Measurements from ENCODE around the gene NR2F6.
"Not testable (repeated sequence)": the region's sequence is repeated elsewhere in the genome, so short reads cannot be mapped to it uniquely, and the experiment has no call there.

Gene NR2F6

DNA sequence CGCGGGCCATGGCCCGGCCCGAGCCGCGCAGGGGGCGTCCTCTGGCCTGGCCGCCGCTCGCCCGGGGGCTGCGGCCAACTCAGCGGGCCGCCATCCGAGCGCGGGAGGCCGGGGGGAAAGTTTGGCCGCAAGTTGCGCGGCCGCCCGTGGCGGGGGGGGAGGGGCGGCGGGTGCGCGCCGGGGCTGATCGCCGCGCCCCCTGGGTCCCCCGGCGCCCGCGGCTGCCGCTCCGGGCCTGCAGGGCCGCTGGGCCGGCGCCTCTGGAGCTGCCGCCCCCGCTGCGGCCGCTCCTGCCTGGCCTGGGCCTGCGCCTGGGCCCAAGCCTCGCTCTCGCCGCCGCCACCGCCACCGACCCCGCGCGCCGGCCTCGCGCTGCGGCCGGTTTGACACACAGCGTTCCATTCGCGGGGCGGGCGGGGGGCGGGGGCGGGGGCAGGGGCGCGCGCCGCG is at the start of gene NR2F6:
Gene NR2F6 (minus strand): TSS at position 385 of the 450 bp plus-strand sequence. CDS start 699 bp downstream, outside the sequence.
- no peak for DNase-seq (ENCODE audit: low read depth)

DNA sequence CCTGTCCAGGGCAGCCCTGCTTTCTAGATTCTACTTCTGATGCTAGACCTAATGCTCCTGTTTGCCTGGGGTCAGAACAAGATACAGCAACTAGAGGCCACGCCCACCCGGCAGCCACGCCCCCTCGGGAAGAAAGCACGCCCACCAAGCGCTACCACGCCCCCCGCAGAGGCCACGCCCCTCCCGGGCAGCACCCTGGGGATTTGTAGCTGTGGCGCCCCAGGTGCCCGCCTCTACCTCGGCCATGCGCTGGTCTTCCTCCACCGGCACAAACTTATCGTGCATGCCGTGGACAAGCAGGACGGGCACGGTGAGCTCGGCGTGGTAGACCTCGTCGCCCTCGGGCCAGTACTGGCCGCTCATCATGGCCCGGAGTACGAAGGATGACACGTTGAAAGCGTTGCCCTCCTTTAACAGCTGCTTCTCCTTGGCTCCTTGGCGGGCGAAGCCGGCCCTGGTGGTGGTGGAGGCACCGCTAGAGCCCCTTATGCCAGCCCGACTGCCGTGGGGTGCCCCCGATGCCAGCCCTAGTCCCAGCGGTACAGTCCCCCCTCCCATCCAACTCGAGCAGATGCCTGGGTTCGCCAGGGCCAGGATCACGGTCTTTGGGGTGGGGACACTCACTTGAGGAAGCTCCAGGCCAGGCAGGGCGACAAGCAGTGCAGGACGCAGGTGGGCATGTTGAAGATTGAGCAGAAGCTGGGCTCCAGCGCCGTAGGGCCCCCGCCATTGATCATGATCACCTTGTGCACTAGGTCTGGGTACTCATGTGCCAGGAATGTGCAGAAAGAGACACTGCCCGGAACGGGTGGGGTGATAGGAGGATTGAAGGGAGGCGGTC is 48.6 kb upstream of the NR2F6 start:
- no peak for DNase-seq (ENCODE audit: low read depth)

DNA sequence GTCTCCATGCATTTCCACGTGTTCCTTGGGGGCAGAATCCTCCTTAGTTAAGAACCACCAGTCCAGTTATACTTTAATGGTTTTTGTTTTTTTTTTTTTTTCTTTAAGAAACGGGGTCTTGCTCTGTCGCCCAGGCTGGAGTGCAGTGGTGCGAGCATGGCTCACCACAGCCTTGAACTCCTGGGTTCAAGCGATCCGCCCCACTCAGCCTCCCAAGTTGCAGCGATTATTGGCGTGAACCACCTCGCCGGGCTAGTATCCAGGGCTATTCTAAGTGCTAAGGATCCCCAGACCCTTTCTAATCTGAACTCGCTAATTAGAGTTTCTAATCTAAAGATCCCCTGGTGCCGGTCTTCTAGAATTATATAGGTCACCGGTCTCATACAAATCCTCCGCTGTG is 47.9 kb upstream of the NR2F6 start:
- no peak for DNase-seq (ENCODE audit: low read depth)

DNA sequence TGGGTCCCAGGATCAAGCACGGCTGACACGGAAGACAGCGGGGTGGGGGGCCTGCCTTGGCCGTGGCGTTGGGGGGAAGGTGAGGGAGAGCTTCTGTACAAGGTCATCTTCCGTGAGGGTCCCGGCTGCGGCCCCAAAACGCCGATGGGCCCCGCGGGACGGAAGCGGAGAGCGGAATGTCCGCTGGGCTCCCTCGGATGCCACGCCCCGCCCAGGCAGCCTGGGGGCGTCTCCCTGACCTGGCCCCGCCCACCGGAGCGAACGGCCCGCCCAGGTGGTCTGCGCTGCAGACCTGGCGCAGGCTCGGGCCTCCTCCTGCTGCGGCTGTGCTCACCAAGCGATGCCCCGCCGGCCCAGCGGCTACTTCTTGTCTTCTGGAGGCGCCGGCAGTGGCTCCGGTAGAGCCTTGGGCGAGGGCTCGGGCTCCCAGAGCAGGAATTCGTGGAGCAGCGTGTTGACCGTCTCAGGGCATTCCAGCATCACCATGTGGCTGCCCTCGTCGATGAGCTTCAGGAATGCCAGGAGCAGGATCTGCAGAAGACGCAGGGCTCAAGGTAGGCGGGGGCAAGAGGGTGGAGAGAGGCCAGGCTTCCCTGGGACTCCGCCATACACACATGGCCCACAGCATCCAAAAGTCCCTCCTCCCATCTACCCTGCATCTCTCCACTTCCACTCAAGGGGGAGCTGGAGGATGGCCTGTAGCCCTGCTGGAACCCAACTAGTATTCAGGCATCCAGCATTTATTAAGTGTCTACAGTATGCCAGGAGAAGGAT is 46.8 kb upstream of the NR2F6 start:
- peak; percentile 82 for DNase-seq (ENCODE audit: low read depth)

DNA sequence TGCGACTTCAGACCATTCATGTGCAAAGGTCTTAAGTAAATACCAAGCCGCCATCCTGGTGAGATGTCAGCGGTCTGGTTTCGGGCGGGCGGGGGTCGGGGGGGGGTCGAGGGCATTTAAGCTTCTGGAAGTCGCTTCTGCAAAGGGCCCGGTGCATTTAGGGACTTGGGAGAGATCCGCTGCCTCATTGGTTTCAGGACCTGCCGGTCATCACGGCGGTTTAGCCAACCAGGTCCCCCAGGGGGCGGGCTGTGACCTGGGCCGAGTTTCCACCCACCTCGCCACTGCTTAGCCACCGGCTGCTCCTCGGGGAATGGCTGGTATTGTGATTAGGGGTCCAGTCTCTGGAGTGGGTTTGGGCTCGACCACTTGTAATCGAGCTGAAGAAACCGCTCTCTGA is 43.8 kb upstream of the NR2F6 start:
- peak; percentile 73 for DNase-seq (ENCODE audit: low read depth)

DNA sequence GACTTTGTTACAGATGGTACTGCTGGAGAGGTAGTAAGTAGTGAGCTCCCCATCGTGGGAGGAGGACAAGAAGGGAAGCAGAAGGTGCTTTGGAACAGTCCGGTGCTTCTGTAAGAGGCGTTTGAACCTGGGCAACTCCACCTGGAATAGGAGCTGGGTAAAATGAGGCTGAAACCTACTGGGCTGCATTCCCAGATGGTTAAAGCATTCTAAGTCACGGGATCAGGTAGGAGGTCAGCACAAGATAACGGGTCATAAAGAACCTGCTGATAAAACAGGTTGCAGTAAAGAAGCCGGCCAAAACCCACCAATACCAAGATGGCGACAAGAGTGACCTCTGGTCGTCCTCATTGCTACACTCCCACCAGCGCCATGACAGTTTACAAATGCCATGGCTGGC is 41.0 kb upstream of the NR2F6 start:
- DNase-seq (ENCODE audit: low read depth): no peak

DNA sequence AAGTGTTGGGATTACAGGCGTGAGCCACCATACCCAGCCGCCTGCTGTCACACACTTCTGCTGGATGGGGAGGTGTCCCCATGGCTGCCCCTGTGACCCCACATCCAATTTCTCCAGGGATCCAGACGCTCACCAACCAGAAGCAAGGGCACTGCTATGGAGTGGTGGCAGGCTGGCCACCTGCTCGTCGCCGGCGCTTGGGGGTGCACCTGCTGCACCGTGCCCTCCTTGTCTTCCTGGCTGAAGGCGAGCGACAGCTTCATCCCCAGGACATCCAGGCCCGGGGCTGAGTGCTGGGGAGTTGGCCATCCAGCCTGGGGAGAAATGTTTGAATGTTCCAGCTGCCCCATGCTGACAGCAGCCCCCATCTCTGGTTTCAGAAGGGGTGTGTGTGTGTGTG is 40.5 kb upstream of the NR2F6 start:
- DNase-seq (ENCODE audit: low read depth): no peak

DNA sequence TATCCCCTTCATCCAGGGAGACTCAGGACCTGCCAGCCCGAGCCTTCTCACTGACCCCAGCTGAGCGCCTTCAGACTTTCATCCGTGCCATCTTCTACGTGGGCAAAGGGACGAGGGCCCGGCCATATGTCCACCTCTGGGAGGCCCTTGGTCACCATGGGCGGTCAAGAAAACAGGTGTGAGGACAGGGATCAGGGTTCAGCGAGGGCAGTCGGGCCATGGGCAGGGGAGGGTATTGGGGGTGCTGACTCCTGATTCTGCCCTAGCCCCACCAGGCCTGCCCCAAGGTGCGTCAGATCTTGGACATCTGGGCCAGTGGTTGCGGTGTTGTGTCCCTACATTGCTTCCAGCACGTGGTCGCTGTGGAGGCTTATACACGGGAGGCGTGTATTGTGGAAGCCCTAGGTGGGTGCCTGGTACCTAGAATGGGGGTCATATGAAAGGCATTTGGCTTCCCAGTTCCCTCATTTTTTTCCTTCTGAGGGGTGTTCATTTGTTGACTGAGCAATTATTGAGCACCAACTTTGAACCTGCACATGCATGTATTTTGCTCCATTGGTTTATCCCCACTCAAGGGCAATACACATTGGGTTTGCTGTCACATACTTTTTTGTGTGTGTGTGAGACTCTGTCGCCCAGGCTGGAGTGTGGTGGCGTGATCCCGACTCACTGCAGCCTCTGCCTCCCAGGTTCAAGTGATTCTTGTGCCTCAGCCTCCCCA is 39.9 kb upstream of the NR2F6 start:
- DNase-seq (ENCODE audit: low read depth): no peak

DNA sequence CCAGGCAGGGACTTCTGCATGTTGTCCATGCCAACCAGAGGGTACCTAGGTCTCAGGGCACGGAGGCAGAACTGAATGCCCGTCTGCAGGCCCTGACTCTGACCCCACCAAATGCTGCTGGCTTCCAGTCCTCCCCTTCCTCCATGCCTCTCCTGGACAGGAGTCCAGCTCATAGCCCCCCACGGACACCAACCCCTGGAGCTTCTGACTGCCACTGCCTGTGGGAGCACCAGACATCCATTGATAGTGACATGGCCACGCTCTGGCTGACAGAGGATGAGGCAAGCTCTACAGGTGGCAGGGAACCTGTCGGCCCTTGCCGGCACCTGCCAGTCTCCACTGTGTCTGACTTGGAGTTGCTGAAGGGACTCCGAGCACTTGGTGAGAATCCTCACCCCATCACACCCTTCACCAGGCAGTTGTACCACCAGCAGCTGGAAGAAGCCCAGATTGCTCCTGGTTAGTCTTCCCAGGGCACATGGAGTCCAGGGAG is 37.8 kb upstream of the NR2F6 start:
- DNase-seq (ENCODE audit: low read depth): no peak

DNA sequence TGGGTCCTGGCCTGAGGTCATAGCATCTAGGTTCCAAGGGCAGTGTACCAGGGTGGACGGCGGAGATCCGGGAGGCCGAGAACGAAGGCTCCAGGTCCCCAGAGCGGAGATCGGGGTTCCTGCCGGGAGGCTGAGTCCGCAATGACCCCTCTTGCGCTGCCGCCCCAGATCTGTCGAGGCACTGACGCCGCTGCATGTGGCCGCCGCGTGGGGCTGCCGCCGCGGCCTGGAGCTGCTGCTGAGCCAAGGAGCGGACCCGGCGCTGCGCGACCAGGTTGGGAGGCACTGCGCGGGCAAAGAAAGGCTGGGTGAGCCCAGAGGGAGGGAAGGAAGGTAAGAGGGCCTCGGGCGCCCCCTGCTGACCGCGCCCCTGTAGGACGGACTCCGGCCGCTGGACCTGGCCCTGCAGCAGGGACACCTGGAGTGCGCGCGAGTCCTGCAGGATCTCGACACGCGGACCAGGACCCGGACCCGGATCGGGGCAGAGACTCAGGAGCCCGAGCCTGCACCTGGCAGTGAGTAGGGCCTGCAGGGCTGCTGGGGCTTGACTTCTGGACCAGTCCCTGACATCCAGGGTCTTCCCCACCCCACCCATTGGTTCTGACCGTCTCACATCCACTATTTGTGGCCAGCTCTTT is 36.9 kb upstream of the NR2F6 start:
- no peak for DNase-seq (ENCODE audit: low read depth)

DNA sequence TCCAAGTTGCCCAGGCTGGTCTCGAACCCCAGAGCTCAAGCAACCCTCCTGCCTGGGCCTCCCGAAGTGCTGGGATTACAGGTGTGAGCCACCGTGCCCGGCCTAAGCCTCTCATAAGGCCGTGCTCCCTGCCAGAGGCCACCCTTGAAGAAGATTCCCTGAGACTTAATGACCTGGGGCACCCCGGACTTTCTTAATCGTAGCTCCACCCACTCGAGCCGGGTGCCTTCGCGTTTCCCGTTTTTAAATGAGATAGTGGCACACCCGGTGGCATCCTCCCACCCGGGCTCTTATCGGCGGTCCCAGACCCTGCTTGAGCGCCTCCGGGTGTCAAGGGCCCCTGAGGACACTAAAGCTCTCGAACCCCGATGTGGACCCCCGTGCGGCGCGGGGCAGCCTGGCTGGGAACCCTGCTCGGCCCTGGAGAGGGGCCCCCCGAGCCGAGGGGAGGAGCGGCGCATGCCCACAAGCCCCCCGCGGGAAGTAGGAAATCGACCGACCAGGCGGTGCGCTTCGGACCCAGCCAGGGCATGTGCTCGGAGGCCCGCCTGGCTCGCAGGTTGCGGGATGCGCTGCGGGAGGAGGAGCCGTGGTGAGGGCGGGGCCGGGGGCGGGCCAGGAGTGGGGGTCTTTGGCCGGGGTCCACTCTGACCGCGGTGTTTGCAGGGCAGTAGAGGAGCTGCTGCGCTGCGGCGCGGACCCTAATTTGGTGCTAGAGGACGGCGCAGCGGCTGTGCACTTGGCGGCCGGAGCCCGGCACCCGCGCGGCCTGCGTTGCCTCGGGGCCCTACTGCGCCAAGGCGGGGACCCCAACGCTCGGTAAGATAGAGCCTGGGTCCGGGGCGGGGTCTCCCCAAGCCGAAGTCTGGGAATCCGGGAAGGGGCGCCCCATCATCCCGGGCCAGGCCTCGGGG is 35.9 kb upstream of the NR2F6 start, which contains the start of gene ANKLE1:
Gene ANKLE1 (plus strand): TSS at position 511 of the 914 bp plus-strand sequence. CDS start 20 bp downstream, at position 531.
- no peak for DNase-seq (ENCODE audit: low read depth)

DNA sequence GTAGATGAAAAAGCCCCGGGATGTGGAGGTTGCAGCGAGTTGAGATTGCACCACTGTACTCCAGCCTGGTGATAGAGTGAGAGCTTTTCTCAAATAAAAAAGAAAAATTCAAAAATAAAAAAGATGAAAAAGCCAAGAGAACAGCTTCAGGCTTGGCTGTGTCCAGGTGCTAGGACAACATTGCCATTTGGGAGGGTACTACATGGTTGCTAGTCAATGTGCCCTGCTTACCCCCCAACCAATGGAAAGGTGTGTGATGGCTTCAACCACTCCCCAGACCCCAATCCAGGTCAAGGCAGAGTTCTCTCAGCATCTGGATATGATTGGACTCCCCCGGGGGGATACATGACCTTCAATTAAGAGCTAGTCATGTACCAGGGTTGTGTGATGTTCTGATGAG is 33.7 kb upstream of the NR2F6 start:
- no peak for DNase-seq (ENCODE audit: low read depth)

DNA sequence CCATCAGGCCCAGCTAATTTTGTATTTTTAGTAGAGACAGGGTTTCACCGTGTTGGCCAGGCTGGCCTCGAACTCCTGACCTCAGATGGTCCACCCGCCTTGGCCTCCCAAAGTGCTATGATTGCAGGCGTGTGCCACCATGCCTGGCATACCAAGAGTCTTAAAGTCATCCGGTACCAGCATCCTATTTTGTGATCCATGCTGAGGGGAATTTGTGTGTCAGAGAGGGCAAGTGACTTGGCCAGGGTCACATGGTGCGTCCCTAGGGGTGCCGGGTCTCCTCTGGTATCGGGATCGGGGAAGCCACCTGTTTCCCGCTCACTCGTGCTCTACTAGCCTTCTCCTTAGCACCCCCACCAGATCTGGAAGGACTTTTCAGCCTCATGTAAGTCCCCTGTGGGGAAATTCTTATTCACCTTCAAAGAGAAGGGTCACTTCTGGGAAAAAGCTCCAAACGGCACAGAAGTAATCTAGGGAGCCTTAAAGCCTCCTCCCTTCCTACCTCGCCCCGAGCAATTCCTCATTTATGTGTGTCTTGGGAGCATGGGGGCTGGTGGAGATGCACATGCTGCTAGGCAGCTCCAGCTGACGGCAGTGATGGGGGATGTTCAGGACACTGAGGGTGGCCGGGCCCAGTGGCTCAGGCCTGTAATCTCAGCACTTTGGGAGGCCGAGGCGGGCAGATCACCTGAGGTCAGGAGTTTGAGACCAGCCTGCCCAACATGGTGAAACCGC is 29.9 kb upstream of the NR2F6 start:
- DNase-seq (ENCODE audit: low read depth): no peak

DNA sequence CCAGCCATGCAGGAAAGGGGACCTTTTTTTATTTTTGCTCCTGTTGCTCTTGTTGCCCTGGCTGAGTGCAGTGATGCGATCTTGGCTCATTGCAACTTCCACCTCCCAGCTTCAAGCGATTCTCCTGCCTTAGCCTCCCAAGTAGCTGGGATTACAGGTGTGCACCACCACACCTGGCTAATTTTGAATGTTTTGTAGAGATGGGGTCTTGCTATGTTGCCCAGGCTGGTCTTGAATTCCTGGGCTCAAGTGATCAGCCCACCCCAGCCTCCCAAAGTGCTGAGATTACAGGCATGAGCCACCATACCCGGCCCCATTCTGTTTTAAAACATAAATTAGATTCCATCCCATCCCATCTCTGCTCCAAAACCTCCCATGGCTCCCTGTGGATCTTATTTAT is 29.2 kb upstream of the NR2F6 start:
- not testable (repeated sequence) for DNase-seq (ENCODE audit: low read depth)

DNA sequence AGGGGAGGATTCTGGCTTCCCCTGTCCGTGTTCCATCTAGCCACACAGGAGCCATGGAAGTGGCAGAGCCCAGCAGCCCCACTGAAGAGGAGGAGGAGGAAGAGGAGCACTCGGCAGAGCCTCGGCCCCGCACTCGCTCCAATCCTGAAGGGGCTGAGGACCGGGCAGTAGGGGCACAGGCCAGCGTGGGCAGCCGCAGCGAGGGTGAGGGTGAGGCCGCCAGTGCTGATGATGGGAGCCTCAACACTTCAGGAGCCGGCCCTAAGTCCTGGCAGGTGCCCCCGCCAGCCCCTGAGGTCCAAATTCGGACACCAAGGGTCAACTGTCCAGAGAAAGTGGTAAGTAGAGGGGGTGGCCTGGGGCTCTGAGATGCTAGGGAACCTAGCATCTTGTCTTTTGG is 23.0 kb upstream of the NR2F6 start:
- no peak for DNase-seq (ENCODE audit: low read depth)

DNA sequence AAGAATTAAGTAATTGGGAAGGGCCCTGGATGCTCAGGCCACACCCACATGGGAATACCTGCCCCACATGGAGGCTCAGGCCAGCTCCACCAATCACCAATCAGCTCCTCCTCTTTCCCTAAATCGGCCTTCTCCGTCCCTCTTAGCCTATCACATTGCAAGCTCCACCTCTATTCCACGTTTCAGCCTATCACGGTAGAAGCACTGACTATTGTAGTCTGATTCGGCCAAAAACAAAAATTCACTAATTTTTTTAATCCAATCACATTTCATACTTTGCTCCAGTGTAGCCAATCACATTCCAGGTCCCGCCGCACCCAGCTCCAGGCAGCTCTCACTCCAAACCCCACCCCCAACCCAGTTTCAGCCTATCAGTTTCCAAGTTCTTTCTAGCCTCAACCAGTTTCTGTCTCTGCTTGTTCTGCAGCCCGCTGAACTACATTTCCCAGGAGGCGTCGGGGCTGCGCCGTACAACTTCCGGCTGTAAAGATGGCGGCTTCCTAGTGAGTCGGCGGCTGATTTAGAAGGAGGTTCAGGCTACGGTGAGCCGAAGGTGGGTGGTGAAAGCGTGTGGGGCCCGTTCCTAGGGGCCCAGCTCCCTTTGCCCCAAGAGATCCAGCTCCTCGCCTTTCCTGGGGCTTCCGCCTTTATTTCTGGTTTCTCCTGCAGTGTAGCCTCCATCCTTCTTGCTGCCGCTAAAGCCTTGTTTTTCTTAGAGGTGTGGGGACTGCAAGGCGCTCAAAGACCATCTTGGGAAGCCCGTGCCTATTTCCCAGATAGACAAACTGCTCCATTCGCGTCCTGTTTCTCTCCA is 21.5 kb upstream of the NR2F6 start, which contains the start of gene BABAM1:
Gene BABAM1 (plus strand): TSS at position 469 of the 814 bp plus-strand sequence. CDS start 1,364 bp downstream, outside the sequence.
- DNase-seq (ENCODE audit: low read depth): peak; percentile 99

DNA sequence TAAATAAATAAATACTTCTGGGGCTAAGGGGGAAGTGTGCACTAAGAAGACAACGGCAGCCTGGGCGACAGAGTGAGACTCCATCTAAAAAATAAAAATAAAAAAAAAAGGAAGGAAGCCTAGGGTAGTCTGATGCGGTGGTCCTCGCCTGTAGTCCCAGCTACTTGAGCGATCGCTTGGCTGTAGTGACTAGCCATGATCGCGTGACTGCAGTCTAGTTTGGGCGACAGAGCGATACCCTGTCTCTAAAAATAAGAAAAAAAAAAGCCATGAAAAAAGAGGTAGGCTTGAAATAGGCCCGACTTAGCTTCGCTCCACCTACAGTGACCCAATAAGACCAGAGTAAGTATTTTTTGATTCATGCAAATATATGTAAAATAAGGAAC is 20.9 kb upstream of the NR2F6 start:
- DNase-seq (ENCODE audit: low read depth): no peak

DNA sequence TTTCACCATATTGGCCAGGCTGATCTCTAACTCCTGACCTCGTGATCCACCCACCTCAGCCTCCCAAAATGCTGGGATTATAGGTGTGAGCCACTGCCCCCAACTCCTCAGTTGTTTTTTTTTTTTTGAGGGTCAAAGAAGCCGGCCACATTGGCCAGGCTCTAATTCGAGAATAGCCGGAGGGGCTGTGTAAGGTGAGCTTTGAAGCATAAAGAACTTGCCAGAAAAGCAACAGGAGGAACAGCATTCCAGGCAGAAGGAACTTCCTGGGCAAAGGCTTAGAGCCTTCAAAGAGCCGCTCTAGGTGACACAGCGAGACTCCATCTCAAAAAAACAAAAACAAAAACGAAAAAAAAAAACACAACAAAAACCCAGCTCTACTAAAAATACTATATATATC is 20.3 kb upstream of the NR2F6 start:
- DNase-seq (ENCODE audit: low read depth): no peak

DNA sequence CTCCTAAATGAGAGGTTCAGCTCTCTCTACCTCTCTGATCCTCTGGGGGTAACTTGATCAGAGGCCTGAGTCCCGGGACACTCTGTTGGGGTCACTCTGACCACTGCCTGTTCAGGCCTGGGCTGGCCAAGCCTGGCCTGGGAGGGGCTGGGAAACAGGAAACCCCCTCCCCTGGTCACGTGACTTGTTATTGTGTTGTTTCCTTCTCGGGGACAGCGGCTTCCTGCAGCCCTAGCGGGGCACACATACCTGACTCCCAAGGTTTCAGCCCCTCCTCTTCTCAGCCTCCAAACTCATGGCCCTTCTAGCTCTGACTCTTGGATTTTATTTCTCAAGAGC is 18.9 kb upstream of the NR2F6 start, which contains the start of gene USHBP1:
Gene USHBP1 (minus strand): TSS at position 105 of the 339 bp plus-strand sequence. CDS start 446 bp downstream, outside the sequence.
- no peak for DNase-seq (ENCODE audit: low read depth)

Data from stromal cell of bone marrow (primary cell).